Mesodermal cell (in vitro differentiated cells): ENCODE measurements around the gene CNPY2. TPM values are rescaled to one million over a fixed set of nuclear protein-coding genes. Genes with fewer than 3 reads are reported as not detected.
A peak's percentile ranks its signal among the peaks of the same experiment; 100 is the strongest.
"Not testable (repeated sequence)": the region's sequence is repeated elsewhere in the genome, so short reads cannot be mapped to it uniquely, and the experiment has no call there.

Experiments used
- H3K27ac ChIP-seq: 2 replicates; pipeline ENCODE4 v1.7.0; 2013; ENCODE audit warnings: mild to moderate bottlenecking, low read depth, low read length, moderate library complexity; ENCODE audit not compliant: severe bottlenecking
- H3K36me3 ChIP-seq: 2 replicates; pipeline ENCODE4 v1.7.1; 2013; ENCODE audit warnings: mild to moderate bottlenecking, low read length, moderate library complexity; ENCODE audit not compliant: control insufficient read depth, insufficient read depth
- H3K4me1 ChIP-seq: one replicate; pipeline ENCODE4 v1.7.1; 2013; ENCODE audit warnings: mild to moderate bottlenecking, low read length; ENCODE audit not compliant: insufficient read depth, control insufficient read depth, poor library complexity, severe bottlenecking
- H3K4me3 ChIP-seq: 2 replicates; pipeline ENCODE4 v1.7.0; 2013; ENCODE audit warnings: low read length, control low read depth, mild to moderate bottlenecking; ENCODE audit not compliant: insufficient read depth, poor library complexity, severe bottlenecking; ENCODE audit errors: extremely low read depth
- H3K9me3 ChIP-seq: 2 replicates; pipeline ENCODE4 v1.7.1; 2013; ENCODE audit warnings: mild to moderate bottlenecking, low read length, moderate library complexity; ENCODE audit not compliant: control insufficient read depth
- WGBS, 2 experiments: methylation state at CpG; one replicate each; pipeline ENCODE4 v1.1.5; 2013; ENCODE audit warnings: missing lambda C conversion rate in 2 of 2; ENCODE audit not compliant: insufficient coverage in 2 of 2; 5-methylcytosine and 5-hydroxymethylcytosine counted together
- polyA plus RNA-seq, 2 experiments: library from polyadenylated mRNA; stranded (reverse); fragments of 50-300 nt; gene quantifications; one replicate each; pipeline ENCODE4 v1.2.3, GENCODE V29; 2013

CNPY2 gene
- 199 TPM for polyA plus RNA-seq (2013, experiment 1 of 2)
- polyA plus RNA-seq (2013, experiment 2 of 2): 178 TPM

GRCh38 chr12:56315622-56316473, at the start of gene CNPY2:
CNPY2 (minus strand) TSS chr12:56315988; CDS start chr12:56315217, 771 bp downstream.
- Histone ChIP-seq H3K36me3 (peaks cover 45% of the 10 kb centered on the region), H3K27ac (peak within 1 kb of the TSS; percentile 86), H3K4me1 (peaks cover 11% of the 10 kb centered on the region), H3K9me3 (no peaks in the 10 kb centered on the region), H3K4me3 (peak within 1 kb of the TSS; percentile 85)
- 0% methylated on average over 61 of the region's 62 CpGs for WGBS, 2 experiments

- no peak within 1 kb of the TSS for H3K27ac ChIP-seq
- H3K36me3 ChIP-seq: no peaks in the 10 kb centered on the region
- 86 to 93% methylated on average over 6 to 8 of the region's 10 CpGs for WGBS, 2 experiments
- no peaks in the 10 kb centered on the region for H3K4me1 ChIP-seq
- no peaks in the 10 kb centered on the region for H3K9me3 ChIP-seq
- H3K4me3 ChIP-seq: no peak within 1 kb of the TSS
Measured at GRCh38 chr12:56362130-56363059, 46.6 kb upstream of the CNPY2 start, which contains the start of gene APOF. APOF (minus strand) TSS chr12:56362857; CDS start chr12:56362745, 112 bp downstream.

- 79 to 93% methylated on average over 6 to 7 of the region's 8 CpGs for WGBS, 2 experiments
- Histone ChIP-seq H3K27ac (no peak overlapping the region), H3K36me3 (no peaks in the 10 kb centered on the region), H3K4me1 (no peaks in the 10 kb centered on the region), H3K4me3 (no peak overlapping the region), H3K9me3 (no peaks in the 10 kb centered on the region)
Measured at GRCh38 chr12:56361487-56362129, 45.8 kb upstream of the CNPY2 start.

- Histone ChIP-seq H3K4me3 (peak within 1 kb of the TSS; percentile 69), H3K36me3 (peaks cover 14% of the 10 kb centered on the region), H3K27ac (peak within 1 kb of the TSS; percentile 65), H3K4me1 (no peaks in the 10 kb centered on the region), H3K9me3 (no peaks in the 10 kb centered on the region)
- WGBS, 2 experiments: 0 to 1% methylated on average over 43 to 46 of the region's 54 CpGs
Measured at GRCh38 chr12:56359851-56360767, 44.3 kb upstream of the CNPY2 start, which contains the start of gene STAT2. STAT2 (minus strand) TSS chr12:56360107; CDS start chr12:56356571, 3,536 bp downstream.

GRCh38 chr12:56358836-56359532, 43.2 kb upstream of the CNPY2 start:
- no peak overlapping the region for H3K27ac ChIP-seq
- WGBS, 2 experiments: 60 to 73% methylated on average over 1 of the region's 1 CpG

GRCh38 chr12:56351325-56351724, 35.5 kb upstream of the CNPY2 start:
- WGBS, 2 experiments: 100% methylated on average over 2 of the region's 2 CpGs; no CpG with 5 or more reads in 1 of the 2 experiments
- no peaks in the 10 kb centered on the region for H3K9me3 ChIP-seq
- peaks cover 91% of the 10 kb centered on the region for H3K36me3 ChIP-seq
- H3K27ac ChIP-seq: no peak overlapping the region
- H3K4me1 ChIP-seq: no peaks in the 10 kb centered on the region
- H3K4me3 ChIP-seq: no peak overlapping the region

More at GRCh38 chr12:56358836-56359532, 43.2 kb upstream of the CNPY2 start:
- Histone ChIP-seq H3K9me3 (no peaks in the 10 kb centered on the region), H3K36me3 (peaks cover 26% of the 10 kb centered on the region), H3K4me3 (peak overlapping the region; percentile 69), H3K4me1 (no peaks in the 10 kb centered on the region)

- H3K4me3 ChIP-seq: no peak overlapping the region
- H3K4me1 ChIP-seq: no peaks in the 10 kb centered on the region
- H3K9me3 ChIP-seq: no peaks in the 10 kb centered on the region
- no peak overlapping the region for H3K27ac ChIP-seq
- peaks cover 90% of the 10 kb centered on the region for H3K36me3 ChIP-seq
- 100% methylated on average over 1 of the region's 2 CpGs for WGBS, 2 experiments
Measured at GRCh38 chr12:56350662-56351061, 34.9 kb upstream of the CNPY2 start.

- Histone ChIP-seq H3K36me3 (peaks cover 82% of the 10 kb centered on the region), H3K4me1 (no peaks in the 10 kb centered on the region), H3K4me3 (no peak overlapping the region), H3K9me3 (no peaks in the 10 kb centered on the region), H3K27ac (no peak overlapping the region)
- WGBS, 2 experiments: 90 to 97% methylated on average over 3 to 5 of the region's 5 CpGs
Measured at GRCh38 chr12:56348776-56349175, 33.0 kb upstream of the CNPY2 start.

- H3K9me3 ChIP-seq, H3K27ac ChIP-seq, H3K4me3 ChIP-seq, H3K4me1 ChIP-seq: not testable (repeated sequence)
- H3K36me3 ChIP-seq: peaks cover 84% of the 10 kb centered on the region
- WGBS, 2 experiments: 94 to 97% methylated on average over 5 to 8 of the region's 9 CpGs
Measured at GRCh38 chr12:56347255-56347654, 31.5 kb upstream of the CNPY2 start.
